CD14-positive monocyte (primary cell): Measurements from ENCODE around the gene CPHXL2. TPM values are rescaled to one million over a fixed set of nuclear protein-coding genes. Genes with fewer than 3 reads are reported as not detected.

Experiments
- DNase-seq, 3 donors: peaks; one replicate each; pipeline ENCODE4 v3.0.0-alpha.2; 2011 to 2022
- H2AFZ ChIP-seq: 2 replicates; pipeline ENCODE4 v1.6.0; 2012; ENCODE audit warnings: mild to moderate bottlenecking, low read depth, low read length, inconsistent platforms; ENCODE audit not compliant: insufficient read depth, poor library complexity, severe bottlenecking
- H3K27ac ChIP-seq, 2 donors: 1 replicate in 1 of 2; 2 replicates in 1 of 2; pipeline ENCODE4 v1.5.1; 2012 to 2013; ENCODE audit warnings: low read length in 2 of 2, control low read depth in 1 of 2, inconsistent platforms in 1 of 2, low read depth in 1 of 2, mild to moderate bottlenecking in 1 of 2
- H3K27me3 ChIP-seq, 2 donors: one replicate each; pipeline versions ENCODE4 v1.6.0 to v1.6.1; 2011 to 2013; ENCODE audit warnings: low read length in 2 of 2; ENCODE audit not compliant: control insufficient read depth in 2 of 2, insufficient read depth in 2 of 2
- H3K36me3 ChIP-seq, 2 donors: replicated peaks in 1 of 2; 1 replicate in 1 of 2; 2 replicates in 1 of 2; pipeline versions ENCODE4 v1.5.1 to v1.6.1; 2012 to 2013; ENCODE audit warnings: low read length in 2 of 2, control low read depth in 1 of 2, inconsistent platforms in 1 of 2, mild to moderate bottlenecking in 1 of 2; ENCODE audit not compliant: insufficient read depth in 2 of 2, control insufficient read depth in 1 of 2
- H3K4me1 ChIP-seq, 2 donors: 1 replicate in 1 of 2; 2 replicates in 1 of 2; pipeline versions ENCODE4 v1.5.1 to v1.6.1; 2012 to 2013; ENCODE audit warnings: low read length in 2 of 2, control low read depth in 1 of 2, inconsistent platforms in 1 of 2, mild to moderate bottlenecking in 1 of 2, moderate library complexity in 1 of 2; ENCODE audit not compliant: insufficient read depth in 2 of 2, control insufficient read depth in 1 of 2
- H3K4me2 ChIP-seq: replicated peaks from 2 replicates; pipeline ENCODE3; 2012; ENCODE audit warnings: low read length, moderate library complexity, mild to moderate bottlenecking; ENCODE audit not compliant: poor library complexity, severe bottlenecking; ENCODE audit errors: extremely low read depth
- H3K4me3 ChIP-seq, 3 experiments: fragments of 200-600 bp in 1 of 3; sonication (generic) in 1 of 3; replicated peaks in 1 of 3; 1 replicate in 2 of 3; 2 replicates in 1 of 3; pipeline ENCODE4 v1.5.1; 2011 to 2013; ENCODE audit warnings: low read length in 3 of 3, mild to moderate bottlenecking in 3 of 3, control low read depth in 2 of 3, low read depth in 2 of 3, inconsistent platforms in 1 of 3, moderate library complexity in 1 of 3
- H3K79me2 ChIP-seq: 2 replicates; pipeline ENCODE4 v1.6.0; 2012; ENCODE audit warnings: mild to moderate bottlenecking, control low read depth, inconsistent platforms, low read length, moderate library complexity; ENCODE audit not compliant: insufficient read depth
- H3K9ac ChIP-seq: 2 replicates; pipeline ENCODE4 v1.6.0; 2017; ENCODE audit warnings: low read length, mild to moderate bottlenecking; ENCODE audit not compliant: insufficient read depth, poor library complexity, severe bottlenecking
- H3K9me3 ChIP-seq, 2 donors: replicated peaks in 1 of 2; 1 replicate in 1 of 2; 2 replicates in 1 of 2; pipeline versions ENCODE4 v1.5.1 to v1.6.1; 2012 to 2013; ENCODE audit warnings: low read length in 2 of 2, control low read depth in 1 of 2; ENCODE audit not compliant: control insufficient read depth in 1 of 2, insufficient read depth in 1 of 2
- H4K20me1 ChIP-seq: 2 replicates; pipeline ENCODE4 v1.6.0; 2012; ENCODE audit warnings: mild to moderate bottlenecking, low read length, control low read depth, moderate library complexity; ENCODE audit not compliant: insufficient read depth
- H3K27ac Mint-ChIP-seq, 7 donors: one replicate each; pipeline ENCODE4 v1.8.0; 2020; ENCODE audit warnings: mild to moderate bottlenecking in 7 of 7, mixed read lengths in 7 of 7, moderate library complexity in 6 of 7, inconsistent platforms in 2 of 7
- H3K27me3 Mint-ChIP-seq, 3 donors: one replicate each; pipeline ENCODE4 v1.8.0; 2021 to 2022; ENCODE audit warnings: low read depth in 3 of 3, mild to moderate bottlenecking in 3 of 3, mixed read lengths in 3 of 3, moderate library complexity in 3 of 3, inconsistent platforms in 1 of 3
- H3K36me3 Mint-ChIP-seq, 2 donors: one replicate each; pipeline ENCODE4 v1.8.0; 2020; ENCODE audit warnings: mixed read lengths in 2 of 2, inconsistent platforms in 1 of 2, mild to moderate bottlenecking in 1 of 2
- H3K4me1 Mint-ChIP-seq: one replicate; pipeline ENCODE4 v1.8.0; 2020; ENCODE audit warnings: mild to moderate bottlenecking, mixed read lengths
- H3K4me3 Mint-ChIP-seq, 2 donors: one replicate each; pipeline ENCODE4 v1.8.0; 2020; ENCODE audit warnings: mild to moderate bottlenecking in 2 of 2, mixed read lengths in 2 of 2, moderate library complexity in 1 of 2
- H3K9me3 Mint-ChIP-seq, 7 donors: one replicate each; pipeline ENCODE4 v1.8.0; 2020 to 2022; ENCODE audit warnings: mixed read lengths in 7 of 7, mild to moderate bottlenecking in 6 of 7, moderate library complexity in 6 of 7, inconsistent platforms in 2 of 7
- WGBS: methylation state at CpG from one replicate; pipeline ENCODE4 v1.1.5; 2013; ENCODE audit warnings: missing lambda C conversion rate; ENCODE audit not compliant: insufficient coverage; 5-methylcytosine and 5-hydroxymethylcytosine counted together
- intact Hi-C, 2 donors: fragments of 100-400 bp; cut with micrococcal nuclease; formaldehyde crosslinking; loops; one replicate each; pipeline versions ENCODE4 v1.15.0 to v1.15.1; 2023
- polyA plus RNA-seq, 3 donors: library from polyadenylated mRNA; depleted of rRNA in 1 of 3; unstranded in 2 of 3; stranded (reverse) in 1 of 3; fragments of 300-500 nt in 2 of 3; fragments of >200 nt in 1 of 3; fragmentation: Illumina TruSeq in 2 of 3; gene quantifications; 1 replicate in 2 of 3; 2 replicates in 1 of 3; pipeline ENCODE4 v1.2.3, GENCODE V29; 2012 to 2021
- TF ChIP-seq, protein P1 (sequence below): fragments of 200-600 bp; IDR thresholded peaks from one replicate; pipeline ENCODE4 v1.8.0; 2022; ENCODE audit warnings: antibody characterized with exemption, mild to moderate bottlenecking

The CPHXL2 gene
- polyA plus RNA-seq, 3 donors: not detected

DNA sequence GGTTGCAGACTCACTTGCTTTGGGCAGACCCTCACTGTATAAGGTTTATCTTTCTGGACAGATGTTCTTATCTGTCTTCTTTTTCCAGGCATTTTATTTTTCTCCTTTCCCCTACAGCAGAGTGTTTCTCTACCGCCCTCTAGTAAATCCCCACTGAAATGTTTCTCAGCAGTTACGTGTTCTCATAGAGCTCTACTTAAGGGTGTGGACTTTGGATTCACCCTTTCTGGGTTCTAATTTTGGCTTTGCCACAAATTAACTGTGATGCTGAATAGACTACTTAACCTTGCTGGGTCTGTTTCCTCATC, 55.7 kb downstream of the CPHXL2 start:
- Histone ChIP-seq H4K20me1 (no peaks in the 10 kb centered on the region), H3K79me2 (peaks cover 12% of the 10 kb centered on the region), H3K9ac (no peak overlapping the region), H3K27ac (no peak overlapping the region), H3K4me1 (peaks cover 12 to 24% of the 10 kb centered on the region in 2 donors), H3K4me3 (no peak overlapping the region), H3K9me3 (no peaks in the 10 kb centered on the region), H3K4me2 (no peak overlapping the region), H2AFZ (no peak overlapping the region), H3K27me3 (no peaks in the 10 kb centered on the region), H3K36me3 (peaks cover 28 to 54% of the 10 kb centered on the region in 2 donors)
- Mint-ChIP-seq H3K4me1 (peaks cover 29% of the 10 kb centered on the region), H3K36me3 (peaks cover 37 to 43% of the 10 kb centered on the region in 2 donors), H3K9me3 (no peaks in the 10 kb centered on the region), H3K27ac (peak overlapping the region in 1 of 7 donors; percentile 19), H3K27me3 (peaks cover 0 to 1% (median 0%) of the 10 kb centered on the region in 3 donors), H3K4me3 (no peak overlapping the region)
- no peak for DNase-seq
- TF ChIP-seq, protein P1, sequence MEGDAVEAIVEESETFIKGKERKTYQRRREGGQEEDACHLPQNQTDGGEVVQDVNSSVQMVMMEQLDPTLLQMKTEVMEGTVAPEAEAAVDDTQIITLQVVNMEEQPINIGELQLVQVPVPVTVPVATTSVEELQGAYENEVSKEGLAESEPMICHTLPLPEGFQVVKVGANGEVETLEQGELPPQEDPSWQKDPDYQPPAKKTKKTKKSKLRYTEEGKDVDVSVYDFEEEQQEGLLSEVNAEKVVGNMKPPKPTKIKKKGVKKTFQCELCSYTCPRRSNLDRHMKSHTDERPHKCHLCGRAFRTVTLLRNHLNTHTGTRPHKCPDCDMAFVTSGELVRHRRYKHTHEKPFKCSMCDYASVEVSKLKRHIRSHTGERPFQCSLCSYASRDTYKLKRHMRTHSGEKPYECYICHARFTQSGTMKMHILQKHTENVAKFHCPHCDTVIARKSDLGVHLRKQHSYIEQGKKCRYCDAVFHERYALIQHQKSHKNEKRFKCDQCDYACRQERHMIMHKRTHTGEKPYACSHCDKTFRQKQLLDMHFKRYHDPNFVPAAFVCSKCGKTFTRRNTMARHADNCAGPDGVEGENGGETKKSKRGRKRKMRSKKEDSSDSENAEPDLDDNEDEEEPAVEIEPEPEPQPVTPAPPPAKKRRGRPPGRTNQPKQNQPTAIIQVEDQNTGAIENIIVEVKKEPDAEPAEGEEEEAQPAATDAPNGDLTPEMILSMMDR: peak; percentile 25
- intact Hi-C loops: loop anchor here (5.0 to 10.0 kb wide), 5 partner anchors 54 to 189 kb away; partner anchors contain the start of genes CFDP1 (in 2 of the 2), GABARAPL2 (in 2 of the 2) and TMEM170A (in 2 of the 2)
- no CpG with 5 or more reads among the region's 2 CpGs for WGBS

DNA sequence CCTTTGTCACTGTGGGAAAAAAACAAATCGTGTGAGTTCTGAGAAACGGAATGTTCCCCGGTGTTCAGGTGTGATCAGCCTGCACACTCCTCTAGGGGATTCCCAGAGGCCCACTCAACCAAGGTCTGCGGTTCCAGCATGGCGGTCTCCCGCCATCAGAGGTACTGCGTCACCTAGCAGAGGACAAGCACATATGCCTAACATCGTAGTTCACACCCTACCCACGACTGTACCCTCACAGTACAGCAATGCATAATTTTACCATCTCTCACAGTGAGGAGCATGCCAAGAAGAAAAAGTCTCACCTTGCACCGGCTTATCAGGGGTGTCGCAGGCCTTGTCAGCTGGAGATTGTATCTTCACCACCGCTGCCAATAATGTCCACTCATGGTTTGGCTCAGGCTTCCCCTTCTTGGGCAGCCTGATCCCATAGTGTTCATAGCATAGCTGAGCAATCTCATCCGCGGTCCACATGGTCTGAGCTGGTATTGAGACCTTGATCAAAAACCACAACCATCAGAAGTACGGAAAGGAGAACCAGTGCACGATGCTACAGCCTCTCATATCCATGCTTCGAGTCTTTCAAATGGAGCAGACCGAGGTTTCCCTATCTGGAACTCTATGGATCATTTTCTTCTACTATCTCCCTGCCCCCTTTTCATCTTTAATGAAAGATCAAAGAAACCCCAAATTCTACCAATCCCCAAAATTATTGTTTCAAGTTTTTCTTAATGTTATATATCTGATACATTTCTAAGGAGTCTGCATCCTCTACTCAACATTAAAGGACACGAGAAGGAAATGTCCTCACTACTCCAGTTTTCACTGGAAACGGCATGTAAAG, 56.3 kb downstream of the CPHXL2 start:
- Histone ChIP-seq H3K36me3 (peaks cover 27 to 54% of the 10 kb centered on the region in 2 donors), H3K27ac (peak overlapping the region in 1 of 2 donors; percentile 46), H3K27me3 (no peaks in the 10 kb centered on the region), H3K4me3 (no peak overlapping the region), H2AFZ (no peak overlapping the region), H4K20me1 (no peaks in the 10 kb centered on the region), H3K4me2 (no peak overlapping the region), H3K4me1 (peaks cover 12 to 24% of the 10 kb centered on the region in 2 donors), H3K9me3 (no peaks in the 10 kb centered on the region), H3K9ac (no peak overlapping the region), H3K79me2 (peaks cover 12% of the 10 kb centered on the region)
- 79% methylated on average over 18 of the region's 20 CpGs for WGBS
- Mint-ChIP-seq H3K36me3 (peaks cover 37 to 43% of the 10 kb centered on the region in 2 donors), H3K27me3 (peaks cover 0 to 1% (median 0%) of the 10 kb centered on the region in 3 donors), H3K4me1 (peaks cover 29% of the 10 kb centered on the region), H3K9me3 (no peaks in the 10 kb centered on the region), H3K27ac (peak overlapping the region in 4 of 7 donors; percentile 4 to 62 (median 20)), H3K4me3 (no peak overlapping the region)
- intact Hi-C loops: loop anchor here (5.0 to 10.0 kb wide), 5 partner anchors 53 to 188 kb away; partner anchors contain the start of genes CFDP1 (in 2 of the 2), GABARAPL2 (in 2 of the 2) and TMEM170A (in 2 of the 2)
- TF ChIP-seq, protein P1: no peak
- no peak for DNase-seq
